Effector memory CD4-positive, alpha-beta T cell (primary cell): ENCODE data around the gene SMIM45.

Experiments used
- DNase-seq, 3 donors: peaks; one replicate each; pipeline ENCODE4 v3.0.0-alpha.2; 2020
- H3K27ac ChIP-seq: 2 replicates; pipeline ENCODE4 v1.7.0; 2013; ENCODE audit warnings: mild to moderate bottlenecking, low read length, moderate library complexity; ENCODE audit not compliant: insufficient read depth, poor library complexity, severe bottlenecking
- H3K27me3 ChIP-seq: replicated peaks from 2 replicates; pipeline ENCODE4 v1.7.0; 2013; ENCODE audit warnings: mild to moderate bottlenecking, low read length; ENCODE audit not compliant: insufficient read depth, control insufficient read depth, poor library complexity, severe bottlenecking
- H3K36me3 ChIP-seq: 2 replicates; pipeline ENCODE4 v1.7.0; 2013; ENCODE audit warnings: mild to moderate bottlenecking, low read length, moderate library complexity; ENCODE audit not compliant: control insufficient read depth, insufficient read depth
- H3K4me1 ChIP-seq: 2 replicates; pipeline ENCODE4 v1.7.0; 2013; ENCODE audit warnings: low read length, mild to moderate bottlenecking; ENCODE audit not compliant: control insufficient read depth, insufficient read depth, poor library complexity, severe bottlenecking
- H3K4me3 ChIP-seq: 2 replicates; pipeline ENCODE4 v1.7.0; 2013; ENCODE audit warnings: low read length, low read depth, mild to moderate bottlenecking; ENCODE audit not compliant: insufficient read depth, poor library complexity, severe bottlenecking
- H3K9me3 ChIP-seq: 2 replicates; pipeline ENCODE4 v1.7.0; 2013; ENCODE audit warnings: mild to moderate bottlenecking, low read length, moderate library complexity; ENCODE audit not compliant: control insufficient read depth

SMIM45 gene

DNA sequence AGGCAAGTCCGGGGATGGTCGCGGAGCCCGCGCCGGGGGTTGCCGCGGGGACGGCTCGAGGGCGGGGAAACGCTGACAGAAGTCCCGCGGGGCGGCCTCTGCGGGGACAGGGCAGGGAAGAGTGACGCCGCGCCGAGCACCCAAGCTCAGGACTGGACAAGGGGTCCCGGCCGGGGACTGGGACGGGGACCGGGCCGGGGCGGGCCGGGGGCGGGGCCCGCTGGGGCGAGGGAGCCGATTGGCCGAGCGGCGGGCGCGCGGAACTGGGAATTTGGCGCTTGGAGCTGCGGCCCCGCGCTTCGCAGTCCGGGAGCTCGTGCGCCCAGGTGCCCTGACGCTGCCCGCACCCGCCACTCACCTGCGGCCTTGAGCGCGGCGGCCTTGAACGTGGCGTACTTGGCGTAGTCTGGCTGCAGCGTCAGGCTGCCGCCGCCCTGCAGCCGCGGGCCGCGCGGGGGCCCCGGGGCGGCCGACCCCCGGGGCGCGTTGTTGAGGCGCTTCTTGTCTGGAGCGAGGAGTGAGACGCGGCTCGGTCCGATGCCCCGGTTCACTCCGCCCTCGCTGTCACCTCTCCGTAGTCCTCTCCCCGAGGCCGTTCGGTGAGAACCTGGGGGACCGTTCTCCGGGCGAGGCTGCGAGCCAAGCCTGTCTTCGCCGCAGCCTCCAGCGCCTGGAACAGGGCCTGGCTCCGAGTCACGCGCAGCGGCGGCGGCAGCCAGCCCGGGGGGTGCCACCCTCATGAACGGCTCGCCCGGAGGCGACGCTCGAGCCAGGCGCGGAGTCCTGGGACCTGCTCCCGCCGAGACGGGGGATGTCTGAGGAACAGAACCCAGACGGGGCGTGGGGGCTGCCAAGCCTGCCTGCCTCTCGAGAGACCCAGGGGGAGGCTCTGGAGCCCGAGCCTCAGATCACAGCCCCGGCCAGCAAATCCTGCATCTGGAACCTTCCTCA lies 41.6 kb upstream of the SMIM45 start:
- Histone ChIP-seq H3K36me3 (no peaks in the 10 kb centered on the region), H3K9me3 (no peaks in the 10 kb centered on the region), H3K4me1 (peaks cover 43% of the 10 kb centered on the region), H3K27me3 (peaks cover 49% of the 10 kb centered on the region), H3K4me3 (peak overlapping the region; percentile 40), H3K27ac (no peak overlapping the region)
- no peak for DNase-seq

DNA sequence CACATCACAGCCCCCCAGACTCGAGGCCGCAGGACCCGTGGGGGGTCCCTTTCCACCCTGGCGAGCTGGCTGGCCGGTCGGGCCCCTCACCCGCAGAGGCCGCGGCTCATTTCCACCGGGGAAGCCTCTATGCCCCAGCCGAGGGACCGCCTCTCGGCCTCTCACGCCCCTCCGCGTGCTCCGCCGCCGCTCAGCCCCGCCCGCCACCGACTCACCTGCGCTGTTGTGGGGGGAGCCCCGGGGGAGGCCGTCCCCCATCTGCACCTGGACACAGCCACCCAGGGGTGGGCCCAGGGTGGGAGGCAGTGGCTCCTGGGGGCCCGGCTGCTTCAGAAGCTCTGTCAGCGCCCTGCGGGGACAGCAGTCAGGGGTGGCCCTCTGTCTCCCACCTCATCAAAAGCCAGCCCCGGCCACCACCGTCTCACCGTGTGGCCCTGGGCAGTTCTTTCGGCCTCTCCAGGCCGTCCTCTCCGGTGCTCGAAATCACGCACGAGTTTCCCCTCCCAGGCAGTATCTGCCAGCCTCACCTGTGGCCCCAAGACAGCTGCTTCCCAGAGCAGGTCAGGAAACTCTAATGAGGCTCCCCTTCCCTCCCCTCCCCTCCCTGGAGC lies 40.8 kb upstream of the SMIM45 start:
- Histone ChIP-seq H3K36me3 (no peaks in the 10 kb centered on the region), H3K9me3 (no peaks in the 10 kb centered on the region), H3K4me1 (peaks cover 47% of the 10 kb centered on the region), H3K4me3 (peak overlapping the region; percentile 40), H3K27me3 (peaks cover 51% of the 10 kb centered on the region), H3K27ac (no peak overlapping the region)
- DNase-seq, result no peak

DNA sequence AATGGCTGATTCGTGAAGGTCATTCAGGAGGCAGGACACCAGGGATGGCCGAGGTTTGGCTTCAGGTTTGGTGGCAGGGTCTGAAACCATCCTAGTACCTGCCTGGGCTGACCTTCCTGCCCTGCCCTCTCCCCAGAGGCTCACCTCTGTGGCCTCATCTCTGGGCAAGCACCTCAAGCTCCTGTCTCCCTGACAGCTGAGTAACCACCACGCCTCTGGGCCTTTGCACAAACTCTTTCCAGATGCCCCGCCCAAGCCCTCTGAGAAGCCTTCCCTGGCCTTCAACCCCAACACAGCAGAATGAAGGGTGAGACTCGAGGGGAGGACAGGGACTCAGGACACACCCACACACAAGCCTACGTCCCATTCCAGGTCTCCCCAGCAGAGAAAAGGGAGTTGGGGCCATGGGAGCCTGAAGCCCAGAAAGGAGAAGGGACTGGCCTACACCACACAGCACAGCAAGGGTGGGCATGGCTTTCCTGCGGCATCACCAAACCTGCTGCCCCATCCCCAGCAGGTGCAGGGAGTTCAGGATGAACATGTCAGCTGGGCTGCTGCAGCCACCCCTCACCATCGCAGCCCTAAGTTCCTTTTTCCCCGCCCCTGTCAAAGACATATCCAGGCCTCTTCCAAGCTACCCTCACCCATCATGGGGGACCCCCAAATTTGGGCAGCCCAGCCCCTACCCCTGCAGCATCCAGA lies 39.5 kb upstream of the SMIM45 start:
- Histone ChIP-seq H3K4me3 (no peak overlapping the region), H3K4me1 (peaks cover 47% of the 10 kb centered on the region), H3K36me3 (no peaks in the 10 kb centered on the region), H3K9me3 (no peaks in the 10 kb centered on the region), H3K27ac (no peak overlapping the region), H3K27me3 (peaks cover 51% of the 10 kb centered on the region)
- DNase-seq, result no peak

DNA sequence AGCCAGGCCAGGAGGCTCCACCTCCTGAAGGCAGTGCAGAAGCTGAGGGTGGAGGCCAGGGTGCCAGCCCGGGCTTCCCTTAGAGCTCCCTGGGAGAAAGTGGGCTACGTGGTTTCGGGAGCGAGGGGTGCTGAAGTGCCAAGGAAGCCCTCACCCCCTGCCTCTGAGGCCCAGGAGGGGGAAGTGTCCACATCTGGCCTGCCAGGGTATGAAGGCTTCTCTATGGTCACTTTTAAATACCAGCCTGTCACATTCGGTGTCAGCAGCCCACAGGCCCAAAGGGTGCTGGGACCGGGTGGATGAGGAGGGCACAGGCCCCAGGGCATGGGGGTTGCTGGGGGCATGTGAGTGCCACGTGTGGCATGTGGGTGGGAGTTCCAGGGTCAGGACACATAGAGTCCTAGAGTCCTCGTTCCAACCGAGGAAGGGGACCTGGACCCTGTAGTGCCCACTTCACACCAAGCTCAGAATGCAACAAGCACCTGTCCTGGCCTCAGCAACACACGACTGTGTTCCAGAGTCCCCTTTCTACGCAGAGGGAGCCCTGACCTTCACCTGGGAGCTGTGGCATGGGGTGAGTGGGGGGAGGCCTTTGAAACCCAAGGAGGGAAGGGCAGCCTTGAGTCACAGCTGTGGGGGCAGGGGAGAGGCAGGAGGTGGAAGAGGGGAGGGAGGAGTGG lies 38.8 kb upstream of the SMIM45 start:
- no peak overlapping the region for H3K27ac ChIP-seq
- peaks cover 41% of the 10 kb centered on the region for H3K4me1 ChIP-seq
- H3K9me3 ChIP-seq, result no peaks in the 10 kb centered on the region
- peaks cover 51% of the 10 kb centered on the region for H3K27me3 ChIP-seq
- H3K4me3 ChIP-seq, result no peak overlapping the region
- no peak for DNase-seq
- H3K36me3 ChIP-seq, result no peaks in the 10 kb centered on the region

DNA sequence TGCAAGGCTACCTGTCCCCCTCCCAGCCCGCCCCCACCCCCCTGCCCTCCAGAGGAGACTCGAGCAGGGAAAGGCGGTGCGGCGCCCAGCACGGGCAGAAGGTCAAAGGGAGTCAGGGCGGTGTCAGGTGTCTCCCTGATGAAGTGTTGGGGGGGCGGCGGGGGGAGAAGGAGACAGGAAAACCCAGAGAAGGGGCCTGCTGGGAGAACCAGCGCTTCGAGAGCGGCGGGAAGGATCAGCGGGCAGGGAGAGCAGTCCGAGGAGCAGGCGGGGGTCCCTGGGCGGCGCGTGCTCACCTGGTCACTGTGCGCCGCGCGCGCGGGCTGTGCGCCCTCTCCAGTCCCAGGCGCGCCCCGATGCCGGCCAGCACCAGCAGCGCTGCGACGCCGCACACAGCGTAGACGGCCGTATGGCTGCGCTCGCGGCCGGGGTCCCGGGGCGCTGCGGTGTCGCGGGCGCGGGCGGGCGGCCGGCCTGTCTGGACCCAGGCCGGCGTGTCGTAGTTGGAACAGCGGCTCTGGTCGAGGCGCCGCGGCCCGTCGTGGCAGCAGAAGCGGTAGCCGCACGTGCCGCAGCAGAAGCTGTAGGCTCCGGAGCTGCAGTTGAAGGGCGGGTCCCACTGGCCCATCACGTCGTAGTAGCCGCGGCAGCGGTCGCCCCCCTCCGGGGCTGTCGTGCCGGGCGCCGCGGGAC lies 38.0 kb upstream of the SMIM45 start:
- no peaks in the 10 kb centered on the region for H3K9me3 ChIP-seq
- H3K27ac ChIP-seq, result no peak overlapping the region
- peaks cover 35% of the 10 kb centered on the region for H3K4me1 ChIP-seq
- H3K36me3 ChIP-seq, result no peaks in the 10 kb centered on the region
- no peak for DNase-seq
- no peak overlapping the region for H3K4me3 ChIP-seq
- peaks cover 50% of the 10 kb centered on the region for H3K27me3 ChIP-seq

DNA sequence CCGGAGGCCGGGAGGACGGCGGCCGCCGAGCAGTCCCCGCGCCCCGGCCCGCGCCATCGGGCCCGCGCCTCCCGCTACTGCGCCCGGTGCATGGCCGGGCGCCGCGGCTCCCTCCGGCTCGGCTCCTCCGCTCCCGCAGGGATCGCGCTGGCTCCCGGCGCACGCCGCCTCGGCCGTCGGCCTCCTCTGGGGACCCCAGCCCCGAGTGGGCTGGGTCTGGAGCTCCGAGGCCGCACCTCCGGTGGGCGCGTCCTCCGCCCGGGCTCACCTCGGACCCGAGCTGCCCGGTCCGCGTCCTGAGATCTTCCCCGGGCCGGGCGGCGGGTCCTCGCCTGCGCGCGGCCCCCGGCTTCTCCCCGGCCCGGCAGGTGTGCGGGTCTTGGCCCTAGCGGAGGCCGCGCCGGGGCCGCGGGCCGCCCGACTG lies 37.3 kb upstream of the SMIM45 start:
- Histone ChIP-seq H3K4me1 (peaks cover 33% of the 10 kb centered on the region), H3K27ac (no peak overlapping the region), H3K9me3 (no peaks in the 10 kb centered on the region), H3K27me3 (peaks cover 43% of the 10 kb centered on the region), H3K36me3 (no peaks in the 10 kb centered on the region), H3K4me3 (no peak overlapping the region)
- DNase-seq, result no peak

DNA sequence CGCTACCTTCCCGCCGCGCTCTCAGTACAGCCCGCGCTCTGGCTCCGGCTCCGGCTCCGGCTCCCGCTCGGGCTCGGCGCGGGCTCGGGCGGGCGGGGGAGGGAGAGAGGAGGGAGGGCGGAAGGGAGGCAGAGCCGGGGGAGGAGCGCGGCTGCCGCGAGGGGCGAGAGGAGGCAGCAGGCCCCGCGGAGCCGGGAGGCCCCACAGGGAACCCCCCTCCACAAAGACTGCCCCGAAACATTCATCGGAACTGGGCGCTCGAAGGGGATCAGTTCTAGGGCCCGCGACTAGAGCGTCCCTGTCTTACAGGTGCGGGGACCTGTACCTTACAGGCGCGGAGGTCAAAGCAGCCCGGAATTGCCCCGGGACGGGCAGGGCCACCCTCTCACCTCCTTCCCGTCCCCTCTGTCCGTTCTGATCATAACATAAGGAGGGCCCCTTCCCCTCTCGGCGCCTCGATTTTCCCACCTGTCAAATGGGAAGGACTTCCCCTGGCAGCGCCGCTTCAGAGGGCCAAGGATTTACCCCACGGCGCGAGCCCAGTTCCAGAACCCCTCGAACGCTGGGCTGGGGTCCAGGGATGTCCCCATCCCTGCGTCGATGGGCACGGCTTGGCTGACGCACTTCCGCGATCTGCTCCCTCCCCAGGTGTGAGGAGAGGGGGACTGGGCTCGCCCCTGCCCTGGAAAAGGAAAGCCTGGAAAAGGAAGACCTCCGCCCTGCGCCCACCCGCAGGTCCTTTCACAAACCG lies 36.7 kb upstream of the SMIM45 start, which contains the start of gene SHISA8:
TSS of gene SHISA8 (minus strand) at position 40 of the 751 bp plus-strand sequence. CDS start 407 bp downstream, outside the sequence.
- H3K27ac ChIP-seq, result no peak within 1 kb of the TSS
- peaks cover 32% of the 10 kb centered on the region for H3K4me1 ChIP-seq
- H3K27me3 ChIP-seq, result peaks cover 37% of the 10 kb centered on the region
- peak within 1 kb of the TSS; percentile 22 for H3K4me3 ChIP-seq
- peak; percentile 33 to 45 (median 39) for DNase-seq
- H3K36me3 ChIP-seq, result no peaks in the 10 kb centered on the region
- H3K9me3 ChIP-seq, result no peaks in the 10 kb centered on the region

DNA sequence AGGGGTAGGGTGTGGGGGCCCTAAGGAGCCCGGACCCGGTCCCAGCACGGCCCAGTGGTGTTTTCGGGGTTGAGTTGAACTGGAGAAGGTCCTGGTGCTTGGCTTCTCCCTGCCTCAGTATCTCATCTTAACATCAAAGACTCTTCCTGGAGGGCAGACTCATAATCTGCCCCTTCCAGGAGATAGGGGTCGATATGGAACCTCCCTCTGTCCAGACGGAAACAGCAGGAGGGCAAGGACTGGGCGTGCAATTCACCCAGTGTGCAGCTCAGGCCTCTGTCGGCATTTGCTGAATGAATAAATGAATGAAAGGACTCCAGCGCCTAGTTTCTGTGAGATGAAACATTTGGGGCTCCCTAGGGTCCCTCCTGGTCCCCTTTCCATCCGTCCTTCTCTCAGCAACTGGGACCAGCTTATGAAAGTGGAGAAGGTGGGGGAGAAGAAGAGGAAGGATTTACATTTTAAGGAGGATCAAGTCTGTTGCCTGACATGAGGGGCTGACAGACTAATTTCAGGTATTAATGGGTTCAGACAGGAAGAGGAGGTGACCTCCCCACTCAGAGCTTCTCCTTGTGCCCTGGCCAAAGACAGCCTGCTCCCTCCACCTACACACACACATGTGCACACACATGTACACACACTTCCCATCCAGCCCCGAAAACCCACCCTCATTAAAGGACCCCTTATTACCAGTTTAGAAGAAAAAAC lies 36.0 kb upstream of the SMIM45 start:
- H3K27me3 ChIP-seq, result peaks cover 30% of the 10 kb centered on the region
- no peaks in the 10 kb centered on the region for H3K36me3 ChIP-seq
- H3K4me3 ChIP-seq, result no peak overlapping the region
- H3K9me3 ChIP-seq, result no peaks in the 10 kb centered on the region
- no peak overlapping the region for H3K27ac ChIP-seq
- DNase-seq, result no peak
- peaks cover 26% of the 10 kb centered on the region for H3K4me1 ChIP-seq
